HG03196 (cell line): Measurements from ENCODE around the gene ME3.

Experiments used
- ATAC-seq: cut with Tn5 transposase; IDR thresholded peaks from one replicate; pipeline ENCODE4 v1.9.1; 2021; ENCODE audit not compliant: unreplicated experiment

The ME3 gene

DNA sequence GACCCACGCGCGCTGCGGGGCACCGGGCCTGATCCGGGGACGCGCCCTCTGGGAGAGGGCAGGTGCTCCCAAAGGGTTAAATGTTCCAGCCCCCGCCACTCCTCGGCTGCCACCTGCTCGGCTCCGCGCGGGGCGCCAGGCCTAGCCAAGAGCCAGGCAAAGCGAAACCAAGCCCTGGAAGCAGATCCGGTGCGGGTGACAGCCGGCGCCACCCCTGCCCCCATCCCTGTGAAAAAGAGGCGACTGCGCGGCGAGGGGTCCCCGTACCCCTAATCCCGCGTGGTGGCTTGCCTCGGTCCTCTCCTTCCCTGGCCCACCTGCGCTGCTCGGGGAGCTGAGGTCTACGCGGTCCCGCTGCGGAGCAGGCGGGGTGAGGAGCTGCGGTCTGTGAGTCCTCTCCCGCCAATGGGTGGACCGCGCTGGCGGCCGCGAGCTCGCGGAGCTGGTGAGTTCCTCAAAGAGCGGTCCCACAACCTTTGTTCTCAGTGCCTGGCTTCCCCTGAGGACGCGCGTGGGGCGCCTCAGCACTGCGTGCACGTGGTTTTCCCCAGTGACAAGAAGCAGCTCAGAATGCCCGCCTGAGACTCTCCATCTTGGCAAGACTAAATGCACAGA is at the start of gene ME3:
TSS of gene ME3 (minus strand) at position 610 of the 615 bp plus-strand sequence.
- peak; percentile 47 for ATAC-seq

DNA sequence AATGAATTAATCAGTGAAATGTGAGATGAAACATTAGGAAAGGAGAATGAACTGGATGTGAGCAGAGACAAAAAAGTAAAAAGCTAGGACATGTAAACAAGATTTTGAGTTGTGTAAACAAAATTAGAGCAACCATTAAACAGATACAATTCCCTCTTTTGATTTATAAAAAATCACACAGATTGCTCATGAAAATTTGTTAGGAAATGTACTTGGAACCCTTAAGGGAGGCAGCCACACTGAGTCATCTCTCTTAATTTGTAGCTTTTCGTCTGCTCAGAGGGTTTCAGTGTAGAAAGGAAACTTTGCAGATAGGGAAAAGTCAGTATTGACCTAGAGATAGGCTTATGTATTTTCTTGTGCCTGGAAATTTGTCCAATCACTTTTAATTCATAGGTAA is 49.6 kb upstream of the ME3 start:
- ATAC-seq = no peak

DNA sequence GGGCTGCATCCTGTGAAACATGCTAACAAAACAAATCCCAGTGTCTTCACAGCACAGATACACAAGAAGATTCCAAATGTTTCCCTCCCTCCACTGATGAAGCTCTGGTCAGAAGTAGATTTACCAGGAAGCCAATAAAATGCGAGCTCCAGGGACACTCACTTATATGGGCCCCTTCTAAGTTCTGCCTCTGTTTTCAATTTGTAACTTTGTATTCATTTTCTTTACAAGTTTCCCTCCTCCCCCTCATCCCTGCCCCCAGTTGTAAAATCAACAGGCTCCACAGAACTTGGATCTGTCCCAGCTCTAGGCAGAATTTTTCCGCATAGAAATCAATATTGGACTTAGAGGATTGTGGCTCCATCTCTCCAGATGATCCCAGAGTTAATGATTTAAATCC is 48.1 kb upstream of the ME3 start:
- ATAC-seq = no peak

DNA sequence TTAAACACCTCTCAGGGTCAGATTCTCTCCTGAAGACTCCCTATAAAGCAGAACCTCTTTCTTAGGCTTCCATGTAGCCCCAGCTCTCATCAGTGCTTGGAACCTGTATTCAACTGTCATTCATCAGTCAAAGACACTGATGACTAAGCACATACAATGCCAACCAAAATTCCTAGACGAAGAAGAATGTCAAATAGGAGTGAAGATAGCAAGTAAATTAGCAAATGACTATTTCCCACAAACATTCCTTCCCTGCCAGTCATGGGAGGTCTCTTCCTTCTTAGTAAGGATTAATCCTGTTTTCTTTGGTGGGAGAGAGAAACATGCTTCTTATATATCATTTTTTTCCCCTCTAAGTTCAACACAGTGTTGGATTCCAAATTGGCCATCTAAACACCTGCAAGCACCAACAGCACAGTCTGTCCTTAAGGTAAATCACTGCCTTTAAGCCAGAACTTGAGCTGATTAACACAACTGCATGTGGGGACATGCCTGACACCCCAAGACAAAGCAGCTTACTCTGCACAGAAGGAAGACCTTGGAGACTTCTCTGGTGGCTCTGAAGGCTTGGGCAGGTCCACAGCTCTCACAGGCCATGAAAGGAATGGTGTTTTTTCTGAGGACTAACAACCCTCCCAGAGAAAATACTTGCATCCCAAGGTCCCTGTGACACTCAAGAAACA is 47.5 kb upstream of the ME3 start:
- no peak for ATAC-seq

DNA sequence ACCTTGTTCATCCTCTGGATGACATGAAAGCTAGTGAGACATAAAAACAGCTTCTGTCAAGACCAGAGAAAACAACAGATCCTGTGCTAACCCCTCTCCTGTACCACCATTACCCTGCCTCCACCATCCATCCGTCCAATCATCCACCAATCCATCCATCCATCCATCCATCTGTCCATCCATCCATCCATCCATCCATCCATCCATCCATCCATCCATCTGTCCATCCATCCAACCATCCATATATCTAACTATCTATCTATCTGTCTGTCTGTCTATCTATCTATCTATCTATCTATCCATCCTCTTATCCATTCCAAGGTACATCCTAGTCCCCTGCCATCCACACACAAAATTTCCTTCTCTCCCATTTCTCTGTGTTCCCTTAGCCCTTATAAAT is 46.6 kb upstream of the ME3 start:
- ATAC-seq = no peak

DNA sequence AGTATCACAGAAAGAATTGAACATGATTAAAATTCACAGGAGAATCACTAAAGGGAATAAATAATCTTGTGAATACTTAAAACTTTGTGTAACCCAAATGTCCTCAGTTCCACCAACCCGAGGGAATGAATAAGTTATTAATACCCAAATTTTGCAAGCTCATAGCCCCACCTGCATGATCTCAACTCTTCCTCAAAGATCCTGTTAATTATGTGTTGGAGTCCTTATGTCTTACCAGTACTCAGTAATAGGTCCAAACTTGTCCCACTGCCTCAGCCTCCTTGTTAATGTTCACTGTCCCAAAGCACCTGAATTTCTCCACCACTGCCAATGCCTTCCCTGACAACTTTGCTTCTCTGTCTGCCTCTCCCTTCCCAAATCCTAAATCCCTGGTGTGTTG is 46.1 kb upstream of the ME3 start:
- ATAC-seq = no peak

DNA sequence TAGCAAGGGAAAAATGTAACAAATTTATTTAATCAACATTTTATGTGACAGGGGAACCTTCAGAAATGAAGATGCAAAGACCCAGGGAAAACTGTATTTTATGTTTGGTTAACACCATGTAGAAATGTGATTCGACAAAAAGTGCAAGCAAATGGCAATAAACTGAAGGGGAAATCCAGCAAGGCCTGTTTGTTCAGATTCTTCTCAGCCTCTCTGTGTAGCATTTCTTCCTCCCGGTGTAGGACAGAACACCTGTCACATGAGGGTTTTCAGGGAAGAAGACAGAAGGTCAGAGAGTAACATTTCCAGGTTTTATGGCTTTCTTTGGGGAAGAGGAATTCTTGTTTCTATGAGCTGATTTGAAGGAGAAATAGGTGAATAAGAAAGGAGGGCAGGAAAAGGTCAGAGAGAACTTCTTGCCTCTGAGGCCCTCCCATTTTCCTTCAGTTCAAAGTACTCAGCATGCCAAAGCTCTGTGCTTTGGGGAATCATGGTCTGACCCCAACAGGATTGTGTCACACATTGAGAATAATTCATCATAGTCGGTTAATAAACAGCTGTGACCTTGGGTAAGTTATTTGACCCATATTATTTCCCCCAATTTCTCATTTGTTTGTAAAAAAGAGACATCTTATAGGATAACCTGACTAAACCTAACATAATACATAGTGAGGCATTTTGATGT is 45.5 kb upstream of the ME3 start:
- ATAC-seq = no peak

DNA sequence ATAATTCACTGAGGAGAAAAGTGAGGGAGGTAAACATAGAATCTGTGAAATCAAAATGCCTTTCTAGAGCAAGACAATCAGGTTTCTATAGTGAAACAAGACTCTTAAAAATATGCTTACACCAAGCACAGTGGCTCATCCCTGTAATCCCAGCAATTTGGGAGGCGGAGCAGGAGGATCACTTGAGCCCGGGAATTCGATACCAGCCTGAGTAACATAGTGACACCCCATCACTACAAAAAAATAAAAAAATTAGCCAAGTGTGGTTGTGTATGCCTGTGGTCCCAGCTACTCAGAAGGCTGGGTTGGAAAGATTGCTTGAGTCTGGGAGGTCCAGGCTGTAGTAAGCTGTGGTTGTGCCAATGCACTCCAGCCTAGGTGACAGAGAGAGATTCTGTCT is 43.2 kb upstream of the ME3 start:
- ATAC-seq = no peak

DNA sequence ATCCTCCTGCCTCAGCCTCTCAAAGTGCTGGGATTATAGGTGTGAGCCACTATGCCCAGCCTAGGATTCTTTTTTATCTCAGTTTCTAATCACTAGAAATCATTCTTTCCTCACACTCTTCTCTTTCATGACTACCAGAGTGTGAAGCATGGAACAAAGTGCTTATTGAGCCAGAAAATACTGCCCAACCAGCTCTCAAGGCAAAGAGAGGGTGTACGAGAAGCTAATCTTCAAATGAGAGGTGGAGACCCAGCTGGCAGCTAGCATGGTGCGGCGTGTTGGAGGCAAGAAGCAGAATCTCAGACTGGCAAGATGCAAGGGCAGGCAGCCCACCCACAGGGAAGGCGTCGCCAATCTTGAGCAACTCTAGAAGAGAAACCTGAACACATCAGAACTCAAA is 41.1 kb upstream of the ME3 start:
- no peak for ATAC-seq

DNA sequence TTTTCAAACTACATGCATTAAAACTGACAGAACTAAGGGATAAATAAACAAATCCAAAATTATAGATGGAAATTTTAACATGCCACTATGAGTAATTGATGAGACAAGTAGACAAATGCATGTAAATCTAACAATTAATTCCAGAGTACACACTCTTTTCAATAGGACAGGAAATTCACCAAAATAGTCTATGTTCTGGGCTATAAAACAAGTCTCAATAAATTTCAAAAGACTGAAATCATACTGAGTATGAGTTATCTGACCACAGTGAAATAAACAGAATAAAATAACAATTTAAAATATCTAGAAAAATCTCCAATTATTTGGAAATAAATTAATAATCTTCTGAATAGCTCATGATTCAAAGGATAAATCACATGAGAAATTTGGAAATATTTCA is 38.5 kb upstream of the ME3 start:
- no peak for ATAC-seq

DNA sequence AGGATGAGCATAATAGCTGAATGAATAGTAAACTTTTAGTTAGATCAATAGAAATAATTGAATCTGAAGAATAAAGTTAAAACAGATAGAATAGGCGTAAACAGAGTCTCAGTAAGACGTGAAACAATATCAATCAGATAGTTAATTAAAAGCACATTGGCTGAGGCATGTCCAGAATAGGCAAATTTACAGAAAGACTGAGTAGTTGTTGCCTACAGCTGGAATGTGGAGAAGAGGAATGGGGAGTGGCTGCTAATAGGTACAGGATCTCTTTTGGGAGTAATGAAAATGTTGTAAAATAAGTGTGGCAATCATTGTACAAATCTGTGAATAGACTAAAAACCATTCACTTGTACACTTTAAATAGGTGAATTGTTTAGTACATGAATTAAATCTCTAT is 36.3 kb upstream of the ME3 start:
- no peak for ATAC-seq

DNA sequence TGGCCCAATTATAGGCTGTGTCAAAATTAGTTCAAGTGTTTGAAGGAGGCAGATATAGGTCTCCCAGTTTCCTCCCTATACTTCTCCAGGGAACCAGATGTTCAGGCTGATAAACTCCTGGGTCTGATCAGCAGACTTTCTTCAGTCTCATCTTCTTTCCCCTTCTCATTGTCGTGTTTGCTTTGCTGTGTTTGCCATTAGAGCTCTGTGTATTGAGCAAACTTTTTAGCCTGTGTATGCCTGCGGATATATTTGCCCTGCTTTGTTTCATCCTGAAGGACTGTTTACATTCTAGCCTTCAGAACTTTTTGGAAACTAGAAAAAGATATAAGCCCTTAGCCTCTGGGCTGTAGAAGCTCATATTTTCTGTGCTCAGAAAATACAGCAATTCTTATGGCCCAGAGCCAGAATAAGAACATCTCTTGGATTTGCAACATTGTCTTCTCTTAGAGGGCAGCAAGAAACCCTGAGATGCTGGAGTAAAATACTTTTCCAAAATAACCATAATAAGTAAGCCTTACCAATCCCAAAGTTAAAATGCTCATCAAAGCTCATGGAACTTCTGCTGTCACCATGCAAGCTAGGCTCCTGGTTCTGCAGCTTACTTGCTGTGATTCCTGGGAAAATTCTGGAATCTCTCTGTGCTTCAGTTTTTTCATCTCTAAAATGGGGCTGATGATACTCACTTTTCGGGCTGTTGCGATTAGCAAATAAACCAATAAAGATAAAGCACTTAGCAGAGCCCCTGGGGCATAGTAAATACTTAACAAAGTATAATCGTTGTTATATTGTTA is 34.1 kb upstream of the ME3 start:
- ATAC-seq = no peak

DNA sequence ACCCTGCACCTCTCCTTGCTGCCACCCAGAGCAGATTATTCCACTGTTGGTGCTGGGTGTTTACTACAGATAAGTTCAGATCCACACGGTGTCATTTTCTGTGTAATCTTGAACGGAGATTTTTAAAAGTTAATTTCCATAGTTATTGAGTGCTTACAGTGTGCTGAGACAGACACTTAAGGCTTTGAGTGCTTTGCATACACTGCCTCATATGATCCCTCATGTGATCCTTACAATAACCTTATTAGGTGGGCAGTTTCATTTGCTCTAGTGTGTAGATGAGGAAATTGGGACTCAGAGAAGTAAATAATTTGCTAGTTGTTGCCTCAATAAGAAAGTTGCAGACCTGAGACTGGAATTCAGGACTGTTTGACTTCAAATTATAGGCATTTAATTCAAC is 32.3 kb upstream of the ME3 start:
- no peak for ATAC-seq

DNA sequence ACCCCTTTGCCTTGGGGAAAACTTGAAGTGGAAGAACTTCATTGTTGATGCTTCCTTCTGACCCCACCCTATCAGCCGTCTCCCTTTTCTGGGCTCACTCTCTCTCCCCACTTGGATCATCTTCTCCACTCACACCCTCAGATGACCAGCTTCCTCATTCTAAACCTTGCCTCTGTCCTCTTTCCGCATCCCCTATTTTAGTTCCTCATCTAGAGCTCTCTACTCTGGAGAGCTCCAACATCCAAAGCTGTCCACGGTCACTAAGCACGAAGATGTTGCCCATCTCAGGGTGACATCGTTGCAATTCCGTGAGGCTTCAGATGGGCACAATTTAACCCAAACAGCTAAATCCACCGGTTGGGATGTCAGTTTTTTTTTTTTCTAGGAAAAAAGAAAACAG is 31.6 kb upstream of the ME3 start:
- ATAC-seq = no peak

DNA sequence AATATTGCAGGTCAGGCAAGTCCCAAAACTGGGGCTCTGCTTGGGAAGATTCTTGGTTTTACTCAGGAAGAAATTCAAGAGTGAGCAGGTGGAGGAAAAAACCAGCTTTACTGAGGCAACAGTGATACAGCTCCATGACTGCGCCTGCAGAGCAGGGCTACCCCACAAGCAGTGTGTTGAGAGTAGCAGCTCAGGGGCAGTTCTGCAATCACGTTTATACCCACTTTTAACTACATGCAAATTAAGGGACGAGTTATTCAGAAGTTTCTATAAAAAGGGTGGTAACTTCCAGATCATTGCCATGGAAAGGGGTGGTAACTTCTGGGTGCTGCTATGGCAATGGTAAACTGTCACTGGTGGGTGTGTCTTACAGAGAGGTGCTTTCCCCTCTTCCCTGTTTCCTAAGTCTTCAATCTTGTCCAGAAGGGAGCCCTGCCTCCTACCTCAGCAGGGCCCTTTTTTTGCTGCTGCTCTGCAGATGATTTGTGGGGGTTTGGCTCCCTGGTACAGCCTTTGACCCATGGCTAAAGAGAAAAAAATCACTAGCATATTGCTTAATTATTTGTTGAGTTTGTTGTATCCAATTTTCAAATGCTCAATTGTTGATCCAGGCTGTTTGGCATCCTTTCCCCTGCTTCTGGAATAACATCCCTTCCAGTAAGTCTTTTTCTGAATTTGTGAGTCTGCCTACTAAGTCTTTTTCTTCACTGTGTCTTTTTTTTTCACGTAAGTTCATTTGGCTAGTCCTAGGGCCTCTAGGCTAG is 30.0 kb upstream of the ME3 start:
- no peak for ATAC-seq

DNA sequence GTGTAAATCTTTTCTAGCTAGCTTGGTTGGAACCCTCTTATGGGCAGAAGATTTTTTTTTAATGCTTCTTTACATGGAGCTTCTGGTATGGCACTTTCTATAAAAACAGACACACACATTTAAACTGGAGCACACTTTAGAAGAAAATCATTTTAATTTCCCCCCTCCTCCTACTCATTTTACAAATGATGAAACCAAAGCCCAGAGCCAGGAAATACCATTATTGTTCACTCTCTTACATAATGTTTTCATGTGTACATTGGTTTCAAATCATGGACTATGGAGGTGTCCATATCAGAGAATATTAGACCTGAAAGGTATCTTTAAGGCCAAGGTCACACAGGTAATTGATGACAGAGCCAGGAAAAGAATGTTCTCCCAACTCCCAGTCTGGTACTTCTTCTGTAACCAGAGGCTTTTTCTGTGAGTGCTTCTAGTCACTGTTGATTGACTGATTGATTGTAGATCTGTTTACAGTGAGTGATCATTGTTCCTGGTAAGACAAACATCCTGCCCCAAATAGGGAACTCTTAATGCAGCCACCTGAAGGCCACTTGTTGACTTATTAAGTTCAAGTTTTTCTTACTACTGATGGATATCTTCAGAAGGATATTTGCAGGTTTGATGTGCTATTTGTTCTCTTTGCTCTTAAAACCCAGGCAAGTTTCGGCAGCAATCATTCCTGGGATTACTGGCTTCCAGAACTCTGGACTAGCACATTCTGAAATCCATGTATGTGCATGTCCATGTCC is 26.8 kb upstream of the ME3 start:
- no peak for ATAC-seq

DNA sequence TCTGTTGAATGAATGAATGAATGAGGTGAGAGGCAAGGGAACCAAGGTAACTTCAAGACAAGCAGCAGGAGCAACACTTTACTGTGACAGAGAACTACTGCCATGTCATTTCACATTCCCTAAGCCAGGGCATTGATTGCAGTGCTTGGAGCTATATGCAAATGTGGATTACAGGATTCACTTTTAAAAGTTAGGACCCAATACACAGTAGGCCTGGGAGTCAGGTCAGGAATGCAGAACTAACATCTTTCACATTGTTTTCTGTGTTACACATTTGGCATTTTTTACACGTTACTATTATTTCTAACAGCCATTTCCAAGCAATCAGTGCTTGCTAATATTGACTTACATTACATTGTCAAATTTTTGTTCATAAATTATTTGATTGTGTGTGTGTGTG is 26.2 kb upstream of the ME3 start:
- no peak for ATAC-seq

DNA sequence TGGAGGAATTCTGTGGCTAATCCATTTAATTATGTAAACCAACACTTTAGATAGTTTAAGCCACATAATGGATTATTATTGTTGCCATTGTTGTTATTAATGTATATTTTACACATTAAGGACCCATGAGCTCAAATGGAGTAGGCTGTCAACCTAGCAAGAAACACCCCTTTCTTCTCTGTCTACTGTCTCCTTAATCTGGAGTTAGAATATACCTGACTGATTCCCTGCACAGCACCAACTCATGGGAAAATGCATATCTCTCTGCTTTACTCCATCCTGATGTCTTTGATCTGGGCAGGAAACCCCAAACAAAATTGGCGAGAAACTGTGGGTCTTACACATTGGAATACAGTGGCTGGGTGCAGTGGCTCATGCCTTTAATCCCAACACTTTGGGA is 24.0 kb upstream of the ME3 start:
- no peak for ATAC-seq

DNA sequence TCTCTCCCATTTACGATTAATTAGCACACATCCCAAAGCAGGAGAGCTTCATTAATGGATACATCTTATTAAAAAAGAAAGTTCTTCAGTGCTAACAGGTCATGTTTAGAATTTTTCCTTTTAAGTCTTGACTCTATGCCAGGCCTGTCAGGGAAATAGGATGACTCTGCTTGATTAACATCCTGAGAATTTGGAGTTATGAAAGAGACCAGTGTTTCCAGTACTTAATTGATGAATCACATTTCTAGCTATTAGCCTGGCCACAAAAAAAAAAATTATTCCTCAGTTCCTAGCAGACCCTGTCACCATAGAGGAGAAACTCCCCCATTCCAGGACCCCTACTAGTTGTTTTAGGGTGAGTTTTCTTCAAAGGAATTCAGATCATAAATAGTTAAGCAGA is 23.6 kb upstream of the ME3 start:
- no peak for ATAC-seq

DNA sequence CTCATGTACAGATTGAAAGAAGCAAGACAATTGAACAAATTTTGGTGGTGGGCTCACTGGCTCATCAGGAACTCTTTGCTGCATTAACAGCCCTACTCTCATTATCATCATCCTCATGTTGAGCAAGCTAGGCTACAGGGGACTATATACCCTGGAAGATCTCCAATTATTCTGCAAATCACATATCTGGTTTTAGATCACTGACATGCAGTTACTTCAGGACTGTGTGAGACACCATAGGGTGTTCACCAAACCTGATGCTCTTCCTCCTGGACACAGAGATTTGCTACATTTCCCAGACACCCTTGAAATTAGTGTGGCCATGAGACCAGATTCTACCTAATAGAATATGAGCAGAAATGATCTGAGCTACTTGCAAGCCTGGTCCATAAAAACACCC is 23.0 kb upstream of the ME3 start:
- ATAC-seq = no peak
